GM21737 (cell line): Measurements from ENCODE around the gene GPANK1.
"Not testable (repeated sequence)": the region's sequence is repeated elsewhere in the genome, so short reads cannot be mapped to it uniquely, and the experiment has no call there.

ENCODE experiments used
- ATAC-seq: cut with Tn5 transposase; IDR thresholded peaks from one replicate; pipeline ENCODE4 v1.9.1; 2021; ENCODE audit warnings: mild to moderate bottlenecking, moderate library complexity; ENCODE audit not compliant: unreplicated experiment

Gene GPANK1

DNA sequence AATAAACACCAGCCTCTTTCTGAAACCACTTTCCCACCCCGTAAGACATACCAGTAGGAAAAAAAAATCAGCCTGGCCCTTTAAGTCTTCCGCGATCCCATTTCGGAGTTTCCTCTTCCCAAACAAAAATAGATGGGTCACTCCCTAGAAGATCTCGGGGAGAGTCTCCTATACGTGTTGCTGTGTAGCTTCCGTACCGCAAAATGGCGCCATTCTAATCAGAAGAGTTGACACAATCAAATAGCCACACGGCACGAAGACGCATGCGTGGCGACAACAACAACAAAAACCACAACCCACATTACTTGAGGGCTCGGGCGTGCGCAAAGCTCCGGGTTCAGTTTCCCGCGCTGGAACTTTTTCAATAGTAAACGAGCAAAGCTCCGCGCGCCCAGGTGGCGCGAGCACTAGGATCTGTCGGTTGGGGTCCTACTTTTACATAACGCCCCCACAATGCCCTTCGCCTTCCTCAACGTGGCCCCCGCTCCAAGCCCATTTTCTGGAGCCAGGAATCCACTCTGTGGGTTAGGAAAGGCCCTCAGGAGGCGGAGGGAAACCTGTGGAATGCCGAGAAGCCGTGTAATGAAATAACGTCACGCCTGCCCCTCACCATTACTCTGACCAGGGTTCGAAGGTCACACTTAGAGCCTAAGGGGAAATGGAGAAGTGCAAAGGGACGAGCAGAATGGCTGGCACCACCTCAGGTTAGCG is at the start of gene GPANK1:
GPANK1 (minus strand) TSS at position 208 of the 711 bp plus-strand sequence. CDS start 519 bp downstream, outside the sequence.
- ATAC-seq: peak; percentile 21

DNA sequence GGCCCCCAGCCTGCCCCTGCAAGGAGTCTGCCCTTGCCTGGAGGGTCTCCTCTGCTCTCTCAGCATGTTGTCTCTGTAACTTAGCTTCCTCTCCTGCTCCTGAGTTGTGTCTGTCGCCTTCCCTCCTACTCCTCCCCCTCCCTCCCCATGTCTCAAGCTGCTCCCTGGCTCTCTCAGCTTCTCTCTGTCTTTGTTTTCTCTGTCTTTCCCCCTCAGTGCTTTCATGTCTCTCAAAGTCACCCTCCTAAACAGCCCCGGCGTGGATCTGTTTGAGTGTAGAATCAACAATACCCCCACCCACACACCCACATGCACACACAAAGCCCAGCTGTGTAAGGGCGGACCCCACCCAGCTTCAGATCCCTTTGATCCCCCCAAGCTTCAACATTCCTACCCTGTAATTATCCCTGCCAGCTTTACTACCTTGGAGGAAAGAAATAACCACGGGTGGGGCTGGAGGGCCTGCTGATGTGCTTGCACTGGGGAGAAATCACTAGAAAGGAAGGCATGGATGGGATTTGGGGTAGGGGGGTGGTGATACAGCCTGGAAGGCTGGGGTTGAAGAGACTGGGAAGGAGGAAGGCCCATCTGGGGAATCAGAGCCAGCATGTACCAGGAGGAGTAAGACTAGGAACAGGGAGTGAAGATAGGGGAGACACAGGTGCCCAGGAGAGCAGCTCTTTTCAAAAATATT is 49.3 kb upstream of the GPANK1 start:
- no peak for ATAC-seq

DNA sequence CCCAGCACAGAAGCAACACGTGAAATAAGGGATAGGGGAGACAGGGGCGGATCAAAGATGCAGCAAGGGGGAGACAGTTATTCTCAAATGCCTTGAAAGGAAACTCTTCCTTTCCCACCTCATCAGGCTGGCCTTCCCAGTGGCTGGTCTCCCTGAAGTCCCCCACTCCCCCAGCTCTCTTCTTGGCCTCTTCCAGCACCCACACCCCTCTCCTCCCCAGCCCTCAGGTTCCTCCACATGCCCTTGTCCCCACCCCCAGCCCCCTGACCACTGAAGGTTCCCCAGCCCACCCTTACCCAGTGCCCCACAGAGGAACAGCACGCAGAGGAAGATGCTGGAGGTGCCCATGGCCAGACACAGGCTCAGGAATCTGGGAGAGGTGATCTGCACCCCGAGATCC is 48.7 kb upstream of the GPANK1 start:
- ATAC-seq: no peak

DNA sequence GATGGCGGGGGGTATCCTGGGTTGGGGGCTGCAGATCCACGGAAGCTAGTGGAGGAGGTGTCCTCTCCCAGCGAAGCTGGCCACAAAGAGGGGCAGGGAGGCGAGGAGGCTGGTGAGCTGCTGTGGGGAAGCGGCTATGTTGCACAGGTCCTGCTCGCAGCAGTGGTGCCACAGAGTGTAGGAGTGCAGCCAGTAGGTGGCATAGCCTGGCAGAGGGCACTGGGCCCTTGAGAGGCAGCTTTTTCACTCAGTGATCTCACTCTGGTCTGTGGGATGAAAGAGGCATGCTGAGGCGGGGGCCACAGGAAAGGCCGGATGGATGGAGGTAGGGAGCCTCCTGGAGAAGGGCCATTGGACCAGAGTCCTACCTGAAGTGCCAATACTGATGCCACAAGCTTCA is 47.5 kb upstream of the GPANK1 start:
- no peak for ATAC-seq

DNA sequence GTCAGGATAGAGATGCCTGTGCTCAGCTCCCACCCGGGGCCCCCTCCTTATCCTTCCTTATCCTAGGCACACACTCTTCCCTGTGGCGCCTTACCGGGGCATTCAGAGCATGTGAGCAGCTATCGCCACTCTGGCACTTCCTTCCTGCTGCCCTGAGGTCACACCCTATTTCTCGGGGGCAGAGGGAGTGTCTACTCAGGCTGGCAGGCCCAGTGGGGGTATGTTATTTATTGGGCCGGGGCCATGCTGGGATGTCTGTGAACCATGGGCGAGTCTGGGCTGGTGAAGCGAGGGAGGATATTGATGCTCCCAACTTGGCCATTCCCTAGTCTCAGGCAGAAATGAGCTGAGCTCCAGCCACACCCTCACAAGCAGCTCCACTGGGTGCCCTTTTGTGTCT is 46.4 kb upstream of the GPANK1 start:
- ATAC-seq: no peak

DNA sequence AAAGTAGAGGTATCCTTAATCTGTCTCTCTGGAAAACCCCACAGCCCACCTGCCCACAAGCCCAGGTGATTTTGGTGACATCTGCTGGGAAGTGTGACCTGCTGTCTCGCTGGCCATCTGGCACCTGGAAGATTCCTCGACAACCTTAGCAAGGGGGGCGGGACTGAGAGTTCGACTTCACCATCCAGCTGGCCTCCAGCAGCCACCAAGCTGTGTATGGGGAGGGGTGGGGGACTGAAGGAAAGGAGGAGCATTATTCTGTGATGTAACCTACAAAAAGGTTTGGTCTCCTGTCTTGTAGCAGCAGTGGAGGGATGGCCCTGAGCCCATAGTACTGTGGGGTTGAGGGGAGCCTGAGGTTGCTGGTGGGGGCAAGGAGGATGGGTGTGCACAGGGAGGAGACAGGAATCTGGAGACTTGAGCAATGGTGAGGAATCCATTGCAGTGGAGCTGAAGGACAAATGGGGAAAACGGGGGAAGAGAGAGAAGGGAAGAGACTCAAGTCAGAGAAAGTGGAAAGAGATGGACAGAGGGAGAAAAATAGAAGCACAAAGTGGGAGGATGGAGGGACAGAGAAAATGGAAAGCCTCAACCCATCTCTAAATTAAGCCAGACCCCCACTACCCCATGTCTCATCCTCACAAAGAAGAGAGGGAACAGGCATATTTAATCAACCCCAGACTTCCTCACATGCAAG is 45.9 kb upstream of the GPANK1 start:
- no peak for ATAC-seq

DNA sequence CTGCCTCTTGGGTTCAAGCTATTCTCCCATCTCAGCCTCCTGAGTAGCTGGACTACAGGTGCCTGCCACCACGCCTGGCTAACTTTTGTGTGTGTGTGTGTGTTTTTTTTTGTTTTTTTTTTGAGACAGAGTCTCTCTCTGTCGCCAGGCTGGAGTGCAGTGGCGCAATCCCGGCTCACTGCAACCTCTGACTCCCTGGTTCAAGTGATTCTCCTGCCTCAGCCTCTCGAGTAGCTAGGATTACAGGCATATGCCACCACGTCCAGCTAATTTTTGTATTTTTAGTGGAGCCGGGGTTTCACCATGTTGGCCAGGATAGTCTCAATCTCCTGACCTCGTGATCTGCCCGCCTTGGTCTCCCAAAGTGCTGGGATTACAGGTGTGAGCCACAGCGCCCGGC is 44.4 kb upstream of the GPANK1 start:
- ATAC-seq: not testable (repeated sequence)

DNA sequence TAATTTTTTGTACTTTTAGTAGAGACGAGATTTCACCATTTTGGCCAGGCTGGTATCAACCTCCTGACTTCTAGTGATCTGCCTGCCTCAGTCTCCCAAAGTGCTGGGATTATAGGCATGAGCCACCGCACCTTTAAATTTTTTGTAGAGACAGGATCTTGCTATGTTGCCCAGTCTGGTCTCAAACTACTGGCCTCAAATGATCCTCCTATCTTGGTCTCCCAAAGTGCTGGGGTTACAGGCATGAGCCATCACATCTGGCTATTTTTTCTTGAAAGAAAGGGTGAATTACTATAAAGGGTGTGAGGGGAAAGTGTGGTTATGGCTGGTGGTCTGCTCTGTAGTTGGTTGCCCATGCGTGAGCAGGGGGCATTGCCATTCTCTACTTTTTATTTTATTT is 43.4 kb upstream of the GPANK1 start:
- ATAC-seq: no peak

DNA sequence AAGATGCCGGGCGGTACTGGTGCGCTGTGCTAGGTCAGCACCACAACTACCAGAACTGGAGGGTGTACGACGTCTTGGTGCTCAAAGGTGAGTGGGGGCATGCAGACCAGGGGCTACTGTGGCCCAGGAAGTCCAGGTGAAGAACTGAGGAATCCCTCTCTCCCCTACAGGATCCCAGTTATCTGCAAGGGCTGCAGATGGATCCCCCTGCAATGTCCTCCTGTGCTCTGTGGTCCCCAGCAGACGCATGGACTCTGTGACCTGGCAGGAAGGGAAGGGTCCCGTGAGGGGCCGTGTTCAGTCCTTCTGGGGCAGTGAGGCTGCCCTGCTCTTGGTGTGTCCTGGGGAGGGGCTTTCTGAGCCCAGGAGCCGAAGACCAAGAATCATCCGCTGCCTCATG is 42.9 kb upstream of the GPANK1 start:
- no peak for ATAC-seq

DNA sequence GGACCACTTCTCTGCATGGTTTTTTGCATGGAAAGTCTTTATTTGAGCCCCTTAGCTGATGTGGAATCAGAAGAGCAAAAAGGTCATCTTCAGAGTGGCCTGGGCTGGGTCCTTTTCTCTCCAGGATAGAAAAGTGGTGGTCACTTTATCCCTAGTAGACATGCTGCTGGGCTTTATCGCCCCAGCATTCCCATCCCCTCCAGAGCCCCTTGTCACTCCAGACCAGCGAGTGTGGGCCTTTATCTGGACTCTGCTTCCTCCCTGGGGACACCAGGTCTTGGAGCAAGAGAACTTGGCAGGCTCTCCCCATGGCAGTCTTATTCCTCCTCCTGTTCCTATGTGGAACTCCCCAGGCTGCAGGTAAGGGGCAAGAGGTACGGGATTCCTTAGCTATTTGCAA is 41.8 kb upstream of the GPANK1 start, which contains the start of gene LY6G6F:
LY6G6F (plus strand) TSS at position 268 of the 400 bp plus-strand sequence; CDS start at position 309, 41 bp downstream.
- no peak for ATAC-seq

DNA sequence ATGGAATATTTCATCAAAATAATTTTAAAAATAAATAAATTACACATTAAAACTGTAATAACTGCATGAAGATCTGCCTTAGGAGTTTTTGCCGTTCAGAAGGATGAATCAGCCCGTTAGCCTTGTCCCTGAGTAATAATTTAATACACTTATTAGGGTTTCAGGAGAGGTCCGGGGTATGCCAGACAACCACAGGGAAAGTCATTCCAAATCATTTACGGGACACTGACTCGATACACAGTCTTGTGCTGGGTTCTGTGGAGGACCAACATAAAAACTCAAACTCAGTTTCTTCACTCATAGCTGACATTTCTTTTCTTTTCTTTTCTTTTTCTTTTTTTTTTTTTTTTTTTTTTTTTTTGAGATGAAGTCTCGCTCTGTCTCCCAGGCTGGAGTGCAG is 41.1 kb upstream of the GPANK1 start:
- ATAC-seq: no peak

DNA sequence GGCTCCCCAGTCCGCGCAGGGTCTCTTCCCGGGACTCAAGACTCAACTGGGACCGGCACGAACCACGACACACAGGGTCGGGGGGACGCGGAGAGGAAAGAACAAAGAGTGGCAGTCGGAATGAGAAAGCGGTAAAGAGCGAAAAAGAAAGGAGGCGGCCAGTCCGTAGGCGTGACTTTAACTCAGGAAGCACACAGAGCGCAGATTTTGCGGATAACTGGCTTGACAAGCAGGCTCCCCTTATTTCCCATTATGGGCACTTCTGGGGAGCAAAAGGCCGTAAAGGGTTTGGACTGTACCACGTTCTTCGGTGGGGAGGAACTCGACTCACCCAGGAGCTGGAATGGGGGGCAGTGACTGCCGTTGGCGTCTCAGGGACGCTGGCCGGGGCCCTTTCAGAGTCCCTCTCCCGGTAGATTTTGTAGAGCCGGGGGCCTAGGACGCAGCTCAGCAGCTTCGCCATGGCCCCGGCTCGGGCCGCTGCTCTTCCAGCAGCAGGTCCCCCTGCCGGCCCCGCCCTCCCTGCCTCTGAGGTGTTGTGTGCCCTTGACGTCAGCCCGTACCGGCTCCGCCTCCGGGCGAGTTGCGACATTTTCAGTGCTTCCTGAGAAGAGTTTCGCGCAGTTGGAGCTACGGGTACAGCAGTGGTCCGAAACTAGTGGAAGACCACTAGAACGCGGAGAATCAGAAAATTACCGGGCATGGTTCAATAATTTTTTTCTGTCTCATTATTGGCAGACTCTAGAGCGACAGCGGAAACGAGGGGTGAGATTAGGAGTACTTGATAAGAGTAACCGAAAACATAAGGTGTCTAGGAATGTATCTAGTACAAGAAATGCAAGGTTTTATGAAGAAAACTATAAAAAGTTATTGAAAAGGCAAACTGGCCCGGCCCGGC is 38.3 kb upstream of the GPANK1 start, which contains the start of gene ABHD16A:
ABHD16A (minus strand) TSS at position 506 of the 898 bp plus-strand sequence; CDS start at position 463, 43 bp downstream.
- ATAC-seq: peak; percentile 86

DNA sequence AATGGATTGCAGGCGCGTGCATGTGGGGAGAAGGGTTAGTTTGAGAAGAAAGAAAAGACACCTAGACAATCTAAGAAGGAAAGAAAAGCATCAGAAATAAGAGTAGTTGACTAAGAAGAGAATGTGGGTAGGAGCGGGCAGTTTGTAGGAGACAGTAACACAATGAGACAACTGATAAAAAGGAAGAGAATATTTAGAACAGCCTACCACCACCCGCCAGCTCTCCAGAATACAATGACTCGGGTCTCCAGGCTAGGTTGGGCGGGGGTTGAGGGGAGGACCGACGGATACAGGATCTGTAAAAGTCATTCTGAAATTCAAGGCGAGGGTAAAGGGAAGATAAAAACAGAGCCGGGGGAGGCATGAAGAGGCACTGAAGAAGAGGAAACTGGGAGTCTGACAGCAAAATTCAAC is 37.6 kb upstream of the GPANK1 start:
- no peak for ATAC-seq

DNA sequence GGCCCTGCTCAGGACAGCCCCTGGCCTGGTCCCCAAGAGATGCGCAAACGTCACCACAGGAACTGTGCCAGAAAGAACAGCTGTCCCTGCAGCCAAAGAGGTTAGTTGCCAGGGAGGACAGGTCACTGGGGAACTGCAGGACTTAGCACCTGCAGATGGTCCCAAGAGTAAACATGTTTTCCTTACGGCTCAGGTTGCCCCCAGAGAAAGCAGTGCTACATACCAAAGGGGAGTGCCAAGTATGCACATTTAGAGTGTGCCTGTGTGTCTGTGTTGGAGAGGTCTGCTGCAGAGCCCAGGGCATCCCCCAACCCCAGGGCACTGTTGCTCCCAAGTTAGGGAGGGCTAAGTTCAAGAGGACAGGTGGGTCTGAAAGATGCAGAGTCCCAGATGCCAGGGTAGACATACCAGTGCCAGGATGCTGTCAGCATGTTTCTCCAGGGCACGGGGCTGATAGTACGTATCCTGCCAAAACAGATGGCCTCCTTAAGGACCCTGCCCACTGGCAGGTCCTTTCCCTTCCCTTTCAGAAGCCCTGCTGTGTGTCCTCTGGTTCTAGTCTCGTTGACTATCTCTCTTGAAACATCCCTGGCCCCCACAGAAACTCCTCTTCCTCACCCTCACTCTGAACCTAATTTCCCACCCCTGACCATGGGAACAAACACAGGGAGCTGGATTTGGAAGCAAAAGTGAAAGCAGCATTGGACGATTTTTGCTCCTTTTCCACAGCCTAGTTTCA is 37.0 kb upstream of the GPANK1 start:
- no peak for ATAC-seq

DNA sequence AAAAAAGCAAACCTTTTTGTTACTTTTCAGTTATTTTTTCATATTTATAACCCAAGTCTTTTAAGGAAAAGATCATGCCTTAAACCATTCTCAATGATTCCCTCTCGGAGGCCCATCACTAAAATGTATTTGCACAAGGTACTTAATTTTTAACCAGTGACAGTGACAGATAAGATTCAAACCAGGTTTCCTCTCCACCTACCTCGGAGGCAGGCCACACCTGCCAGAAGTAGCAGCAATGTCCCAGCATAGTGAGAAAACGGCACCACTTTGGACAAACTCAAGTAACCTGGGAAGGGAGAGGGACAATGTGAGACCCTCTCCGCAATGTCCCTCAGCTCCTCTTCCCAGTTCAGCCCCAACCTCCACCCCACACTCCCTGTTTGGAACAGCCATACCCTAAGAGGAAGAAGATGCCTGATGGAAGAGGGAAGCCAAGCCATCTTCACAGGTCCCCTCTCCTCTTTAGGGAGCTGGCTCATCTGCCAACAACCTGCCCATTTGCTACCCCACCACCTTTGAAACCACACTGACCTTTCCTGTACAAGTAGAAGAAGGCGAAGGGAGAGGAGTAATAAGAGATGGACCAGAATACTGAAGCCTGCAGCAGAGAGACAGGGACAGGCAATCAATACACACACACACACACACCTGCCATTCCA is 36.1 kb upstream of the GPANK1 start:
- ATAC-seq: no peak

DNA sequence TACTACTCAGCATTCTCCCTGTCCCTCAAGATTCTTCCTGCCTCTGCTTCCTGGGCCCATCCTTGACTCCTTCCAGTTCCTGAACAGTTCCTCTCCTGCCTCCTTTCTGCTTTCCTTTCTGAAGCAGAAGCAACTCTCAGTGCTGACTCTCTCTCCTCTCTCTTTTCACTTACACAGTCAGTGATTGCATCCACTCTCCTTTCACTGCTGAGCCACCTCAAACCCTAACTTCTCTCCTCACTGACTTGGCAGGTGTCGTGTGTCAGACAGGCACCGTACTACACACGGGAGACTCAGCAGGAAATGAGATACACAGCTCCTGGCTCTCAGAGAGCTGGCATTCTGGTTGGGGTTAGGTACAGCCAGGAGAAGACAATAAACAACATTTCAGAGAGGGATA is 32.8 kb upstream of the GPANK1 start:
- ATAC-seq: no peak

DNA sequence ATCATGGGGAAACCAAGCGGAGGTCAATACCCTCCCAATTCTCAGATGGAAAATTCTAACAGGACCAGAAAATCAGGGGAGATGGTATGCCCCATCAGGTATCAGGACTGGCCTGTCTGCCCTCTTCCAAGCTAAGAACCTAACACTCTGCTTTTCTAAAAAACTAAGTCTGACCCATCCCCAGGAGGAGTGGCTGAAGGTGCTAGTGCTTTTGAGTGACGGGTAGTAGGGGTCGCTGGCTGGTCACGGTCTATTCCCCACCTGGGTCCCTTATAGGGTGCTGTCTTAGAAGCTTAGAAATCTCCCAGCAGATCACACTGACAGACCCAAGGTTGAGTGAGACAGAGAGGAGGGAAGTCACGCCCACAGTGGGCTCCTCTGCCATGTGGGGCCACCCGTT is 28.7 kb upstream of the GPANK1 start:
- ATAC-seq: no peak

DNA sequence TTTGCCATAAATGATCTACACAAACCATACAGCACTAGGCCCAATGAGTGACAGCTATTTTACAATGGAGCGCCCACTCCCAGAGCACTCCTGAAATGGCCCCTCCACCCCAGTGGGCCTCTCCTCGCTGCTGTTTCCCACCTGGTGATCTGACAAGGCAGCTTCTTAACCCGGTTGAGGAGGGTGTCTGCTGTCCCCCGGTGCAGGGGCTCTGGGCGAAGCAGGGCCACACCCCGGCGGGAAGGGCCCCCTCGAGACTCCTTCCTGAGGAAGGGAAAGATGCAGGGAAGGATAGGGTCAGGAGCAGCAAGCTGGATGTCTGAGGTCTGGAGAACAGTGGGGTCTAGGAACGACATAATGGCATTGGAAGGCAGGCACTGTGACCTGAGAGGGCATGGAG is 28.1 kb upstream of the GPANK1 start:
- no peak for ATAC-seq

DNA sequence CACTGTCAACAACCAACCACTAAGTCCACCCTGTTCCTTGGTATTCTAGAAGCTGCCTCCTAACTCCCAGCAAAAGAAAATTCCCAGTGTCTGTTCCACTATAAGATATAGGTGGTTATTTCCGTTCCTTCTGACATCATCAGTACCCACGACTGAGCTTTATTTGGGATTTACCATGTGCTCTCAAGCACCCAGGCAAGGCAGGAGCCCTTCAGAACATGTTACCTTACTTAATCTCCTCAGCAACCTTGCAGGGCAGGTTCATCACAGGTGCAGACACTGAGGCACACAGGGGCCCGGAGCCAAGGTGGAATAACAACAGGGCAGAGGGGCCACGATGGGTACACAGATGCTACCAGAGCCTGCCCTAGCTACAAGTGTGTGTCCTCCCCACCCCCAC is 27.6 kb upstream of the GPANK1 start:
- no peak for ATAC-seq
